ENCODE data around the gene SLC6A6.

The SLC6A6 gene

DNA sequence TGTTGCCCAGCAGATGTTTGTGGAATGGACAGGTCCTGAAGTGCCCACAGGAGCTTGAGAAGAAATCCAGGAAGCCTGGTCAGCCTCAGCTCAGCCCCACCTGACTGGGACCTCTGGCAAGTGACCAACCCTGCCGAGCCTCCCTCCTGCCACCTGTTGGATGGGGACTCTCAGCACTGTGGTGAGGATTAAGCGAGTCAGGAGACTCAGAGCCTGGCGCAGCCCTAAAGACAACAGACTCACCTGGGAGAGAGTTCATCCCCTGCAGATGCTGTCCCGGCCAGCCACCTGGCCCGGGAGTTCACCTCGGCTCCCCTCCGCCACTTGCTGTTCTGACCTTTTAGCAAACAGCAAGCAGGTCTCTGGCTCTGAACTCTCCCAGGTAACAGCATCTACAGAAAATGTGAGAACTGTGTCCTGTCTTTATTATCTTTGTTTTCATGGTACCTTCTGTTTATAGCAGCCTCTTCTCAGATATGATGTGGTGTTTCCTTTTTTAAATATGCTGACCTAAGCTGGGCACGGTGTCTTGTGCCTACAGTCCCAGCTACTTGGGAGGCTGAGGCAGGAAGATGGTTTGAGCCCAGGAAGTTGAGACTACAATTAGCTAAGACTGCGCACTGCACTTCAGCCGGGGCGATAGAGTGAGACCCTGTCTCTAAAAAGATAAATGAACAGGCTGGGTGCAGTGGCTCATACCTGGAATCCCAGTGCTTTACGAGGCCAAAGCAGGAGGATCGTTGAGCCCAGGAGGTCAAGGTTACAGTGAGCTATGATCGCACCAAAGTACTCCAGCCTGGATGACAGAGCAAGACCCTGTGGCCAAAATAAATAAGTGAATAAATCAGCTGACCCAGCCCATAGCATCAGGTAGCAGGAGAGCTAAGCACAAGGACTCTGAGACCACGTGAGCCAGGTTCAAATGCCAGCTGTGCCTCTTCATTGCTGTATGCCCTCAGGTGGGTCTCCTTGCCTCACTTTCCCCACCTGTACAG is 32.4 kb upstream of the SLC6A6 start:
- Histone ChIP-seq H3K27ac (peak overlapping the region in 1 of 11 experiments; percentile 23; a peak in 4 of 22 replicates), H3K4me2 (peak overlapping the region in 4 of 11 experiments; percentile 22 to 89 (median 86); a peak in 8 of 22 replicates), H3K9me3 (replicated peaks in 1 of 11) (no peaks in the 10 kb centered on the region), H3K36me3 (no peaks in the 10 kb centered on the region), H3K9ac (peak overlapping the region in 1 of 11 experiments; percentile 13; a peak in 1 of 22 replicates), H3K27me3 (peaks cover 0 to 11% (median 4%) of the 10 kb centered on the region in 11 experiments; a peak in 6 of 22 replicates), H4K20me1 (no peaks in the 10 kb centered on the region), H3K4me1 (peaks cover 0 to 70% (median 18%) of the 10 kb centered on the region in 10 experiments; a peak in 12 of 20 replicates), H3K4me3 (no peak overlapping the region)
- TF ChIP-seq Cebpa-rat (IDR thresholded peaks at IDR 0.05) = no peak

DNA sequence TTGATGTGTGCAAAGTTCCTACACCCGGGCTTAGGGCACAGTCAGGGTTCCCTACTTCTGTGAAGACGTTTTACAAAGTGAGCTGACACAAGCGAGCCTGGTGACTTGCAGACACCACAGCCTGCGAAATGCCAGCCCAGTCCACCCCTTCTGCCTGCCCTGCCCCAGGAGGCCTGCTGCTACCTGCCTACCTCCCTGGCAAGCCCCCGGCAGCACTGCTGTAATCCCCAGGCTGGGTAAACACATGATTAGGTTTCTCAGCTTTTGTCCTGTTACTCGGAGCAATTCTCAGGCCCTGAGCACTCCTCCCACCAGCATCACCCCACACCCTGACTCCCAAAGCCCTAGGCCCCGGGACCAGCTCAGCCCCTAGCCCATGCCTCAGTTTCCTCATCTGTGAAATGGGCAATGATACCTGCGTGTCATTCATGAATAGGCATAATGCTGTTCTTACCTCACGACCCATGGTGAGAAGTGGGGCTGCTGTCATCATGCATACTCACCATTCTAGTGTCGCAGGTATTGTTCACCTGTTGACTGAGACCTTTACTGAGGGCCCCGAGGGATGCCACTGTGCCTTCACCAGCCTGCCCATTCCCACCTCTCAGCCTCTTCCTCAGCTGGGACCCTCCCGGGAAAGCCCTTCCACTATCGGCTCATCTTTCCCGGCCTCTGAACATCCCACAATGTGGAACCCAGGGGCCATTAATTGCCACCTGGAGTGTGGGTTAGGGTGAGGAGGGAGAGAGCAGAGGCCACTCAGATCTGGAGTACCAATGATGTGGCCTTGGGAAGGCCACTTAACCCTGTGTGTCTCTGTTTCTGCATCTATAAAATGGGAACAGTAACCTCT is 31.5 kb upstream of the SLC6A6 start:
- TF ChIP-seq Cebpa-rat (IDR thresholded peaks at IDR 0.05) = no peak
- peaks cover 0 to 11% (median 4%) of the 10 kb centered on the region in 11 experiments; a peak in 6 of 22 replicates for H3K27me3 ChIP-seq
- H3K27ac ChIP-seq = peak overlapping the region in 2 of 11 experiments; percentile 8 to 23; a peak in 2 of 22 replicates
- no peak overlapping the region for H3K4me3 ChIP-seq
- H4K20me1 ChIP-seq = no peaks in the 10 kb centered on the region
- peak overlapping the region in 5 of 11 experiments; percentile 49 to 89 (median 83); a peak in 9 of 22 replicates for H3K4me2 ChIP-seq
- no peaks in the 10 kb centered on the region for H3K36me3 ChIP-seq
- peak overlapping the region in 1 of 11 experiments; percentile 13; a peak in 1 of 22 replicates for H3K9ac ChIP-seq
- H3K4me1 ChIP-seq = peaks cover 0 to 78% (median 21%) of the 10 kb centered on the region in 10 experiments; a peak in 12 of 20 replicates
- H3K9me3 ChIP-seq (replicated peaks in 1 of 11) = no peaks in the 10 kb centered on the region

DNA sequence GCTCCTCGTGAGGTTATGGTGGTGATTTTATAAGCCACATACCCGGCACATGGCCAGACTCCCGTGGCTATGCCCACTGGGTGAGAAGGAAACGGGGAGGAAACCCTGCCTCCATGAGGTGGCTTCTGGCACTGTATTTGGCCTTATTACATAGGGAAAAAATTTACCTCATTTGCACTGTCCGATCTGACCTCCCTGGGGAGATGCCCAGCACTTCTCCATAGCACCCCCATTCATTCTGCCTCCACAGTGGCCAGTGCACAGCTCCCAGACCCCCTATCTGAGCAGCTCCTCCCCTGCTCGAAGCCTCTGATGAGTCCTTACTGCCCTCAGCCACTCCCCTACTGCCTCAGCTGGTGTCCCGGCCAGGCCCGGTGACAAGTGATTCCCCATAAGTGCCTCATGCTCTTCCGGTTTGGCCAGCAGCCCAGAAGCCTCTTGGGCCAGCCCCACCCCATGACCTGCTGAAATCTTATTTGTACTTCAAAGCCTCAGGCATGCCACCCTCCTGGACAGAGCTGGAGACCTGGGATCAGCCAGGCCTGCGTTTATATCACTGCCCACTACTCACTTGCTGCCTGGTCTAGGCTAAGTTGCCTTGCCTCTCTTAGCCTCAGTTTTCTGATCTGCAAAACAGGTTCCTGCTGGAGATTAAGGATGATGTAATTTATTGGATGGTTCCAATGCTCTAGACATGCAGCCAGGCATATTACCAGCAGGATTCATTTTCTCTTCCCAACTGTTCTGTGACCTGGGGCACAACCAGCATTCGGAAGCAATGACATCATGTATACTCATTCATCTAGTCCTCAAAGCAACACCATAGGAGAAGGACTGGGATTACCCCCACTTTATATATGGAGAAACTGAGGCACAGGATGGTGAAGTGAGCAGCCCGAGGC is 30.6 kb upstream of the SLC6A6 start:
- Histone ChIP-seq H3K4me3 (no peak overlapping the region), H3K36me3 (no peaks in the 10 kb centered on the region), H3K9me3 (replicated peaks in 1 of 11) (no peaks in the 10 kb centered on the region), H3K4me1 (peaks cover 0 to 82% (median 24%) of the 10 kb centered on the region in 10 experiments; a peak in 15 of 20 replicates), H3K27ac (peak overlapping the region in 2 of 11 experiments; percentile 8 to 23; a peak in 2 of 22 replicates), H4K20me1 (no peaks in the 10 kb centered on the region), H3K4me2 (peak overlapping the region in 6 of 11 experiments; percentile 10 to 89 (median 71); a peak in 11 of 22 replicates), H3K27me3 (peaks cover 0 to 11% (median 4%) of the 10 kb centered on the region in 11 experiments; a peak in 6 of 22 replicates), H3K9ac (no peak overlapping the region)
- no peak for TF ChIP-seq Cebpa-rat (IDR thresholded peaks at IDR 0.05)

DNA sequence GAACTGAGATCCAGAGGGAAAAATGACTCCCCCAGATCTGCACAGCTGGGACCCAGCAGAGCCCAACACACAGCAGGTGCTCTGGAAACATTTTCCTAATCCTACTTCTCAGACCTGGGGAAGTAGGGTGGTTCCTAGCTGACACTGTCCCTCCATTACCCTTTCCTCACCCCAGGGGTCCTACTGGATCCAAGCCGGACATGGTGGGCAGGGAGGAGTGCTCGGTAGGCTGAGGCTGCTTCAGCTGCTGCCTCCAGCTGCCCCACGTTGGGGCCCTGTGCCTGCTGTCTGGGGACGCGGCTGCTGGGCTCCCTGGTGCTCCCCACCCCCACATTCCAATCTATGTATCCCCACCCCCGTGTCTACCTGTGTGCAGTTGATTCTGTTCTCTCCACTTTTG is 29.8 kb upstream of the SLC6A6 start:
- peak overlapping the region in 5 of 11 experiments; percentile 49 to 89 (median 83); a peak in 8 of 22 replicates for H3K4me2 ChIP-seq
- TF ChIP-seq Cebpa-rat (IDR thresholded peaks at IDR 0.05) = no peak
- H3K9ac ChIP-seq = no peak overlapping the region

DNA sequence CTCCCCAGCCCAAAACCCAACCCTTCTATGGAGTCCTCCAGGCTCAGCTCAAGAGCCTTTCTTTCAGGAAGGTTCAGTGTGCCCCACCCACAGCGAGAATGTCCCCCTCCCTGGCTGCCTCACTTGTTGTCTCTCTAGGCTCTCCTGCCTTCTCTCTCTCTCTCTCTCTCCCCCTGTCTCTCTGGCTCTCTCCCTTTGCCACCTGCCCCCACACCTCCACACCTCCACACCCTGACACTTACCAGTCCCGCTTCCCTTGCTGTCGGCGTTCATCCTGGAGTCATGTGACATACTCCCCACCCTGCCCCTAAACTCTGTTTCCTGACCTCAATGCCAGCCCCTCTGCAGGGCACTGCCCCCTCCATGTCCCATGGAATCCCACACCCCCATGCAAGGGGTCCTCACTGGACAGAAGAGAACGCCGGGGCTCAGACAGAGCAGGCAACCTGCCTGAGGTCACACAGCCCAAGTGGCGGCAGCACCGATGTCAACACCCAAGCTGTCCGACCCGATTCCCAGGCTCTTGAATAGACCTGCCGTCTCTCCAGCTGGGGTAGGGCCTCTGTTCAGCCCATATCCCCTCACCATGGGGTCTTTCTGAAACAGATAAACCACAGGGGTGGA is 28.5 kb upstream of the SLC6A6 start:
- H3K4me3 ChIP-seq = no peak overlapping the region
- peak overlapping the region in 4 of 11 experiments; percentile 21 to 56 (median 49); a peak in 7 of 22 replicates for H3K27ac ChIP-seq
- H3K4me1 ChIP-seq = peaks cover 10 to 100% (median 40%) of the 10 kb centered on the region in 10 experiments
- no peaks in the 10 kb centered on the region for H4K20me1 ChIP-seq
- no peaks in the 10 kb centered on the region for H3K9me3 ChIP-seq (replicated peaks in 1 of 11)
- peak overlapping the region in 2 of 11 experiments; percentile 39 to 55; a peak in 3 of 22 replicates for H3K9ac ChIP-seq
- TF ChIP-seq Cebpa-rat (IDR thresholded peaks at IDR 0.05) = no peak
- peak overlapping the region in 4 of 11 experiments; percentile 7 to 89 (median 86); a peak in 7 of 22 replicates for H3K4me2 ChIP-seq
- no peaks in the 10 kb centered on the region for H3K36me3 ChIP-seq
- no peaks in the 10 kb centered on the region for H3K27me3 ChIP-seq

More for the DNA sequence above, 29.8 kb upstream of the SLC6A6 start:
- Histone ChIP-seq H3K36me3 (no peaks in the 10 kb centered on the region), H3K4me1 (peaks cover 3 to 90% (median 27%) of the 10 kb centered on the region in 10 experiments), H4K20me1 (no peaks in the 10 kb centered on the region), H3K27me3 (peaks cover 0 to 6% (median 0%) of the 10 kb centered on the region in 11 experiments; a peak in 3 of 22 replicates), H3K9me3 (replicated peaks in 1 of 11) (no peaks in the 10 kb centered on the region), H3K27ac (peak overlapping the region in 1 of 11 experiments; percentile 23; a peak in 2 of 22 replicates), H3K4me3 (no peak overlapping the region)

DNA sequence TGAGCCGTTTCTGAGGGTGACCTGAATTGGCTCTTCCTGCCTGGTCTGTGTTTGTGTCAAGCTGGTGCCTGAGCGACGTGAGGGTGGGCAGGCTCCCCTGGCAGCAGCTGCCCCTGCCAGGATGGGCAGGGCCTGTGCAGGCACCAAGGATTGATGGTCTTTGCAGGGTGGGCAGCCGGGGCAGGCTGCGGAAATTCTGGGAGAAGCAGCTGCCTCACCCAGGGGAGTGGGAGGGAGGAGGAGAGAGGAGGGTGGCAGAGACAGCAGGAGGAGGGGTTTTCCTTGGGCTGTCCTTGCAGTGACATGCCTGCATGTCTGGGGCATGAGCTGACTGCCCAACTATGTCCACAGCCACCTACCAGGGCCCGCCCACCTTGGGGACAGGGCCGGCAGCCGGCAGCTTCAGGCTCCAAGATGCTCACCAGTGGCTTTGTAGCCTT is 27.9 kb upstream of the SLC6A6 start:
- Histone ChIP-seq H3K36me3 (no peaks in the 10 kb centered on the region), H4K20me1 (no peaks in the 10 kb centered on the region), H3K27me3 (no peaks in the 10 kb centered on the region), H3K27ac (peak overlapping the region in 4 of 11 experiments; percentile 21 to 56 (median 49); a peak in 7 of 22 replicates), H3K9me3 (replicated peaks in 1 of 11) (no peaks in the 10 kb centered on the region), H3K9ac (peak overlapping the region in 2 of 11 experiments; percentile 39 to 55; a peak in 4 of 22 replicates), H3K4me2 (peak overlapping the region in 5 of 11 experiments; percentile 7 to 89 (median 62); a peak in 8 of 22 replicates), H3K4me1 (peaks cover 10 to 100% (median 46%) of the 10 kb centered on the region in 10 experiments), H3K4me3 (no peak overlapping the region)
- no peak for TF ChIP-seq Cebpa-rat (IDR thresholded peaks at IDR 0.05)

DNA sequence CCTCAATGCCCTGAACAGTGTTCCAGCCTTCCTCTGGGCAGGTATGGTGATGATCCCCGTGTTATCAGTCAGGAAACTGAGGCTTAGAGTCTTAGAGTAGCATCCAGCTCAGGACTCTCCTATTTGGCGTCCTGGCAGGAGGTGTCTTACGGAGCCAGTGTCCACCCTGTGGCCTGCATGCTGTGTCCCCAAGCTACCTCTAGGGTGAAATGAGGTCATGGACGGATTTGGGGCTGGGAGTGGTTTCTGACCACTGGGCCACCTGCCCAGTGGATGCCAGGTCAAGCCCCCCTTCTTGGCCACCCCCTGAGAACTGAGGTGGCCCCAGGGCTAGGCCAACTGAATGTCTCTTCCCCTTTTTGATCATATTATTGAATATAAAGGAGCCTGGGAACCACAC is 27.2 kb upstream of the SLC6A6 start:
- no peaks in the 10 kb centered on the region for H4K20me1 ChIP-seq
- no peak overlapping the region for H3K9ac ChIP-seq
- peak overlapping the region in 5 of 11 experiments; percentile 19 to 89 (median 62); a peak in 9 of 22 replicates for H3K4me2 ChIP-seq
- peaks cover 10 to 100% (median 50%) of the 10 kb centered on the region in 10 experiments for H3K4me1 ChIP-seq
- peak overlapping the region in 3 of 11 experiments; percentile 26 to 50 (median 48); a peak in 4 of 22 replicates for H3K27ac ChIP-seq
- H3K36me3 ChIP-seq = no peaks in the 10 kb centered on the region
- H3K4me3 ChIP-seq = no peak overlapping the region
- no peak for TF ChIP-seq Cebpa-rat (IDR thresholded peaks at IDR 0.05)
- H3K27me3 ChIP-seq = no peaks in the 10 kb centered on the region
- H3K9me3 ChIP-seq (replicated peaks in 1 of 11) = peaks cover 0 to 7% (median 3%) of the 10 kb centered on the region in 11 experiments; a peak in 4 of 22 replicates

Data from BLaER1 treated with 17β-estradiol and CSF1 and Interleukin-3, amounts not matched to agents 10 nM and 100 nM (cell line).